HG03558 (cell line): ENCODE results near the gene CHCHD1.

Source experiments
- ATAC-seq: cut with Tn5 transposase; IDR thresholded peaks from one replicate; pipeline ENCODE4 v1.9.1; 2021; ENCODE audit warnings: moderate number of reproducible peaks; ENCODE audit not compliant: unreplicated experiment; ENCODE audit errors: extremely low read depth

Gene CHCHD1

DNA sequence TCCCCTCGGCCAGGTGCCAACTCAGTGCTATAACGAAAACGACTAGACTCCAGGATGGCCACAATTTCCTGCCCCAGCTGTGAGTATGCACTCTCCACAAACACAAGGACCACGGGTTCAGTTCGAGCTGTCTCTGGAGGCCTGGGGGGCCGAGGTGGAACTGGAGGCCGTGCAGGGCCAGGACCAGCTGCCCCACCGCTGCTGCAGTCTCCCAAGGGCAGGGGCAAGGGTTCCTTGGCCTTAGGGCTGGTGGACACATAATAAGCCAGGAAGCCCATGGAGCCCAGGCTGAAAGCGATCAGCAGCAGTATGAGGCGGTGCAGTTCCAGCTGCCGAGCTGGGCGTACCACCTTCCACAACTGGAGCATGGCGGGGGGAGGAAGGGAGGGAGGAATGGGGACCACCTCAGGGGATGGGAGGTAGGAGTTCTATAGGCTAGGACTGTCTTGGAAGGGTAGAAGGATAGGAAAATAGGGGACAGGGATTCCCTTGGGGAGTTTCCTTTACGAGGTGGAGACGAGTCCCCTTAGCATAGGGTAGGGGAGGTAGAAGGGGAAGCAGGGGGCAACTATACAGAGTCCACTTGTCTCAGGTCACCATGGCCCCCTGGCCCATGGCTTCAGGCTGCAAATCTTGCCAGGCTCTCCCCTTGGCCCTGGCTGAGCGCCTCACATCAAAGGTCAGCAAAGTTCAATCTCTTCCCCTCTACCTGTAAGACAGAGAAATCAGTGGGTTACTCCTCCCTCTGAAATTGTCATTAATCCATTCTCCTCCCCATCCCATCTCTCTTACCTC is 26.4 kb downstream of the CHCHD1 start:
- no peak for ATAC-seq

DNA sequence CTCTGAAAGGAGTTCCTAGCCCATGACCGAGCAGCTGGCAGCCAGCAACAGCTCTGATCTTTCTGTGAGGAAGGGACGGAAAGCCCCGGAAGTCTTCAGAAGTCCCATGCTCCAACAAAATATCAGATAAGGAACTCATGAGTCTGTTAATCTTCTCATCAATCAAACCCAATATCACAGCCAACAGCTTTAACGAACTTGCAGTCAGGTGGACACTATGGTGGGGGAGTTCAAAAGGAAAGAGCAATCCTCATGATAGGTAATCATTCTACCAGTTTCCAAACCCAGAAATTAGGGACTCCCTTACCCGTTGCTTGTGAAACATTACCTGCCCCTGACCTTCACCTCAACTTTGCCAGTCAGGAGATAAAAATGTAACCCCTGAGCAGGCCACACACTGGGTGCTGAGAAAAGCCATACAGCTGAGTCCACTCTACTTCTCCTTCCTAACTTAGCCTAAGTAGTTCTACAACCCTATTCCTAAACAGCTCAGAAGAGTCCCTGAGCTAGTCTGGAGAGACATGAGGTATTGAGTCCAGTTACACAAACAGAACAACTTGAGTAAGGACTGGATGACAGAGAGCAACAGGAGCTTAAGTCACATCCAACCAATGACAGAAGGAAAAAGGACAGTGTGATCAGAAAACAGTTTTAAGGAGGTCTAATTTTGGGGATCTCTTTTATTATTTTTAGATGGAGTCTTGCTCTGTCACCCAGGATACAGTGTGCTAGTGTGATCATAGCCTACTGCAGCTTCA is 27.4 kb downstream of the CHCHD1 start:
- no peak for ATAC-seq

DNA sequence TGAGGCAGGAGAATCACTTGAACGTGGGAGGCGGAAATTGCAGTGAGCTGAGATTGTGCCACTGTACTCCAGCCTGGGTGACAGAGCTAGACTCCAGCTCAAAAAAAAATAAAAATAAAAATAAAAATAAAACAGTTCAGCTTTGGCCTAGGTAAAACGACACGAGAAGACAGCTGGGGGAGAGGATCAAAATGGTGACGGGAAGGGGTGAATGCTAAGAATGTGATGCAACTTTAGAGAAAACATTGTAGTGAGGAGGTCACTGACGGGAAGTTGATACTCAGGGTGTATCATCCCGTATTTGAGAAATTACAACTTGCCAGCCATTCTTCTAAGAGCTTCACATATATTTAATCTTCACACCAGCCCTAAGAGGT is 28.5 kb downstream of the CHCHD1 start:
- ATAC-seq = no peak

DNA sequence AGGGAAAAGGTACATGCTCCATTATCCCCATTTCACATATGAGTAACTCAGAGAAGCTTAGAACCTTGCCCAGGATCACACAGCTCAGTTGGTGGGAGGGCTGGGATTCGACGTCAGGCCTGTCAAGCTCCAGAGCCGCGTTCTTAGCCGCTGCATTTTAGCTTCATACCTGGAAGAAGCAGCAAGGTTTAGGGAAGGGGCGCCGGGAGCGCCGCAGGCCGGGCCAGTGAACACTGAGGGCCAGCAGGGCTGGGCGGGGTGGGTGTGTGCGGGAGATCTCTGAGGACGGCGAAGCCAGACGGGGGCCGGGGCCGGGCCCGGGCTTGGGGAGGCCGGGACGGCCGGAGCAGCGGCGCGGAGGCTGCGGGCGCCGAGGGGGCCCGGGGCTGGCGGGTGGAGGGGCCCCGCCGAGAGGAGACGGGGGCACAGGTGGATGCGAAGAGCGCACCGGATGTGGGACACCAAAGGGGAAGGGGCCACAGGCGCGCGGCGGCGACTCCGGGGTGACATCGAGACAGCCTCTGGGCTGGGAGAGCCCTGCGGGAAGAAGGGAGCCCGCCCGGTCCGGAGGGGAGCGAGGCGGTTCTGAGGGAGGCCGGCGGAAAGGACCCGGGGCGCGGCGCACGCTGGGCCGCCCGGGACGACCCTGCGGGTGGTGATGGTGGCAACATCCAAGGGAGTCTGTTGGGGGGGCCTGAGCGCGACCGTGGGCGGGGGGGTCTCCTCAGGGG is 29.1 kb downstream of the CHCHD1 start:
- ATAC-seq = no peak

DNA sequence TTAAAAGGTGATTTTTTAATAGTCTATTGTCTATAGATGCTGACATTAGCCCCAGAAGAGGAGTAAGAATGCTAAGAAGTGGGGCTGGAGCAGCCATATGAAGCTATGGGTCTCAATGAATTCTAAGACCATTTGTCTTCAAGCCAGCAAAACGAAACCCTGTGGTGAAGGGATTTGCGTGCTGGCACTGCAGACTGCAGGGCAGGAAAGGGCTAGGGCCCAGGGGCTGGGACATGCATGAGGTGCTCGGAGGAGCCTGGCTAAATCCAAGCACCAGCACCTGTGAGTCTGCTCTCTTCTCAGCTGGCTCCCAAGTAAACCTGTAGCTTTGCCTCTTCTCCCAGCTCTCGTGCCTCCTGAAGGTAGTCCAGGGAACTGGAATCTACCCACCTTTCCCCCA is 30.8 kb downstream of the CHCHD1 start:
- ATAC-seq = no peak

DNA sequence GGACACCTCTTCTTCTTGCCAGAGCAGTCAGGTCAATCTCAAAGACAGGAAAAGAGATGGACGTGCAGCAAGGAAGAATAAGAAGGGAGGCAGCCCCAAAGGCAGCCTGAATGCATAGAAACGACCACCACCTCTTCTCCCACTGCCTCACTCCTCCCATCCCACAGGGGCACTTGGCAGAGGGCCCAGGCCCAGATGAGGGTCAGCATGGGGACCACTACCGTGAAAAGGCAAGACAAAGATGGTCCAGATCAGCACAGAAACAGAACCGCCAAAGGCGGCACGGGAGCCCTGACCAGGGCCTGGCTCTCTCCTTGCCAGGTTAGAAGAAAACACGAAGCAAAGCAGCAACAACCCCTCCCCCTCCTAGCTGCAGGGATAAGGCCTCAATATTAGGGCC is 31.5 kb downstream of the CHCHD1 start:
- ATAC-seq = no peak

DNA sequence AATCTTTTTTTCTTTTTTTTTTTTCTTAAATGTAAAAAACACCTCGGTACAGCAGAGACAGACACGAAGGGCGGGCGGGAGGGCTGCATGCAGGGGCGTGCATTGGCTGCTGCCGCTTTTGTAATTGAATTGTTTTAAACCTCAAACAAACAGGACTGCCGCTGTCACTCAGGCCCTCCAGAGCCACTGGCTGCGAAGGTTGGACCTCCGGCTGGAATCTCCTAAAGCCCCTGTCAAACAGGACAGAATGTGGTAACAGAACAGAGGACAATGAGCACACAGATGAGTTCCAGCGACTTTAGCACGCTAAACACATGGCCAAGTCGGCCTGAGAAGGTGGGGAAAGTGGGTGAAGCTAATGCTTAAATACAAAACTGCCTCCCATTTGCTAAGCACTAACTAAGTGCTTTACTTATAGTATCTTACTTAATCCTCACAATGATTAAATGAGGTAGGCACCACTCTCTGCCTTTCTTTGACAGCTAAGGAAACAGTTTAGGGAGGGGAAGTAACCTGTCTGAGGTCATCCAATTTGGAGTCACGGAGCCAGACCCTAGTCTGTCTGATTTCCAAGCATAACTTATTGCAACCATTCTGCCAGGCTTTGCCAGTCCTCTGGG is 32.5 kb downstream of the CHCHD1 start:
- no peak for ATAC-seq

DNA sequence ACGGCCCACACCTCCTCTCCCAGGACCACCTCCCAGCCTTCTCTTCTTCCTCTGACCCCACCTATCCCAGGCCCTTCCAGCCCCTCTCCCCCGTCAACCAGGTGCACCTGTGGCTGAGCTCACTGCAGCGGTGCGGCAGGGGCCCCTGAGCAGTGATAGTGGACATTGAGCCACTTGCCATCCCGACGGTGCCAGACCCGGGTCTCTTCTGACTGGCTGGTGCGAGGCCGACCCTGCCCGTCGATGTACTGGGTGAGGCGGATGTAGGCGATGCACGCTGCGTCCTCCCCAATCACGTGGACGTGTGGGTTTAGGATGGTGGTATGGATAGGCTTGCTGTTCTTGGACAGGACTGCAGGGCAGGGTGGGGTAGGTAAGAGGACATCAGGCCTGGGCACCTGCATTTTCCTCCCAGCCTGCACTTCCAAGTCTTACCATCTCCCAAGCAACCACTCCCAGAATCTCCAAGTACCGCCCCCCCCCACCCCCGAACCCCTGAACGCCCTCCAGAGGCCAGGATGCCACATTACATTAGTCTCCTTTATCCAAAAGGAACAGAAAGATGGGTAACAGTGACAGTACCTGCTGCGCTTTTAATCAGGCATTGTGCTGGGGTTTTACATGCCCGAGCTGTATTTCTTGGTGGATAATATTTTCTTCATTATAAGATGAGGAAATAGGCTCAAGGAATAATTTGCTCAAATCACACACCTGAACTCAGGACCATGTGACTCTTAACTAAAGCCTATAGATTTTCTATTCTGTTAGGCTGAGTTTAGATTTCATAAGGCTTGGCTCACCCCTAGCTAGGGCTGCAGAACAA is 33.3 kb downstream of the CHCHD1 start:
- no peak for ATAC-seq

DNA sequence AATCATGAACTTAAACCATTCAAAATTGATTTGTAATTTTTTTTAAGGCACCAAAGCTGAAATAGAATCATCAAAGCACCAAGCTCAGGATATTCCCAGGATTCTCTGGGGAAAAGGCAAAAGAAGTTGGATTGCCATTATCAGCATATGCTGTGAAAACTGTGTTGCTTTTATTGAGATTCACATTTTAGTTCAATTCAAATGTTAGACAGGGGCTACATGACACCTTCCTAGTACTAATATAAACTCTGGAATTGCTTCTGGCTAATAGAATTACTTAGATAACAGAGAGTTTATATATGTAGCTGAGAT is 33.8 kb downstream of the CHCHD1 start:
- ATAC-seq = no peak

DNA sequence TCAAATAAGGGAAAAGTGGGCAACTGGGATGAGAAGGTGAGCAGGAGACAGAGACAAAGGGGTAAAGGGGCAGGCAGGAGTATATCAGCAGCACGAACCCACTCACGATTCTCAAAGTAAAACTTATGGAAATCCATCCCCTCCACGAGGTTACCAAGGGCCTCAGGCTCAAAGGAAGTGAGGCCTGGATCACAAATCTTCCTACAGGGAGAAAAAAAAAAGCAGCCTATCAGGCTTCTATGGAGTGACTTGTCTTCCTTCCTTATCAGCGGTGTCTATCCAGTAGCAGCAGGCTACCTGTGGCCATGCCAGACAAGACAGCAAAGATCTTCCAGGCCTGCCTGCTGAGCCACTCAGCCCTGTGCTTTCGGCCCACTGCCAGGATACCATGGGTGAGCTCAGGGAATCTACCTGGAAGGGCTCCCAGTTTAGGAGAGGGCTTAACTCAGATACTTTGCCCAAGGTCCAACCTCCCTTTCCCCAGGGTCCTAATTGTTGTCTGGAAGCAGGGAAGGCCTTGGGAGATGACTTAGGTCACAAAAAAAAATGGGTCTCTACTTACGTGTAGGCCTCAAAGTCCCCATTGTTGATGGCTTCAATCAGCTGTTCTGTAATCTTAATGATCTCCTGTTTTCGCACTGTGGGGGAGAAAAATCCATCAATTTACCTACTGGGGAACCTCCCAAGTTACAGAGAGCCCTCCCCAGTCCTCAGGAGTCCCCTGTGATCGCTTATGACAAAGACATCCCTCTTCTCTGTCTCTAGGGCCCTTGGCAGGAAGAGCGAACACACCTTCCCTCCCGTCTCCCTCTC is 35.3 kb downstream of the CHCHD1 start:
- ATAC-seq = no peak

DNA sequence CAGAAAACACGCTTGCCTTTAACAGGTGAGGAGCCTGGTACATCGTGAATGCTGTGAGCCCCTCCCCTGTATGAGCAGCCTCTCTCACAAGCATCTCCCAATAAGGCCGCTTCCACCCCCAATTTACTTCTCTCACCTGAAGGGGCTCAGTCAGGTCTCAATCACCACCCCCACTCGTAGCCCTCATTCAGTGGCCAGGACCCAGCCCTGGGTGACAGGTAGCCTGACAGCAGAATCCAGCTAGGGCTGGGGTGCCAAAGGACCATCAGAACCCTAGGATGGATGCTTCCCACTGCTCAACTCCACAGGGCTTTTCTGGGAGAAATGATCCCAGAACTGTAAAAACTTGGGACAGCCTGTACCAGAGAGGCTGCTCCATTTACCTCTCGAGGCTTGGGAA is 36.0 kb downstream of the CHCHD1 start:
- no peak for ATAC-seq

DNA sequence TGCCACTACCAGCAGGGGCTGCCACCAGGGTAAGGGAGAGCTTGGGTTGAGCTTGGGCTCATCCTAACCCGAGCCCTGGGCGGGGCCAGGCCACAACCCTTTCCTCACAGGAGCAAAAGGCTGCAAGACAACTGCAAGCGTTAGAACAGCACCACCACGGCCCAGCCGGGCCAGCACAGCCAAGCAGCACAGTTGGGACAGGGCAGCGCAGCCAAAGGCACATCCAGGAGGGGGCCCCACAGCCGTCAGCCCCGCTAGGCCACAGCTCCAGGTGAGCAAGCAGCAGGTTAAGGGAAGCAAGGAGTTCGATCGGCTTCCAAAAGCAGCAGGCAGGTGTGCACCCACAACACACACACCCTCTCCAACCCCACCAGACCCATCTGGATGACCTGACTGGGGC is 36.6 kb downstream of the CHCHD1 start:
- ATAC-seq = no peak

DNA sequence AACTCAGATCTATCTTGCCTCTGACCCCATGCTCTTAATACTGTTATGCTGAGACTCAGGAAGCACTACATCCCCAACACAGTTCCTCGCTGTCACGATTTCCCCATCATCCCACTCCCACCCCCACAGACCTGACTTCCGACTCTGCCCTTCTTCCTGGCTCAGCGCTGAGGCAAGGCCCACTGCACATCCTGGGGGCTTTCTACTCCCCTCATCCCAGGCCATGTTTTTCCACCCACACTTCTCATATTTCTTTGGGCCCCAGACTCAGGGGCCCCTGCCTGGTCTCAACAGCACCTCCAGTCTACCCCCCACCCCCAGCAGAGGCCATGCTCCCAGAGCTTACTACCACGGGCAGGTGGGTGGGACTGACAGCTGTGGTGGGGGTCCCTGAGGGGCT is 37.2 kb downstream of the CHCHD1 start:
- ATAC-seq = no peak

DNA sequence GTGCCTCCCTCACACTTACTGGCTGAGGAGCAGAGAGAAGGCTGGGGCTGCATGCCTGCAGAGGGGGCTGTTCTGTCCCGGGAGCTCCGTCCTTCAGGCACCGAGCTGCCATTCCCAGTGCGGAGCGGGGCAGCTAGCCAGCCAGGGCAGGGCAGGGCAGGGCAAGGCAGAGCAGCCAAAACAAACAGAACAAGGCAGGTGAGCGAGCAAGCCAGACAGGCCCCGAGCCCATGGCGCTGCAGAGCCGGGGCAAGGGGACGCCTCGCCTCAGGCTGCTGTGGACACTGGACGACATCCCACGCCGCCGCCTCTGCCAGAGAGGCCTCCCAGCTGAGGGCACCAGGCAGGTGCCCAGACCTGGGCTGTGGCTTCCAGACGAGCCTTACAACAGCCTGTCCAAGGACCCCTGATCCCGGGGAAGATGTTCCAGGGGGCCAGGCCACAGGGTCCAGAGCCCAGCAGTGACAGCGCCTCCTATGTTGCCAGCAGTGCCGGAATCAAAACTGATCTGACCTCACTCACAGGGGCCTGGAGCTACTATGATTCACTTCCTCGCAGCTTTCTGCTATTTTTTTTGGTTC is 37.8 kb downstream of the CHCHD1 start:
- no peak for ATAC-seq

DNA sequence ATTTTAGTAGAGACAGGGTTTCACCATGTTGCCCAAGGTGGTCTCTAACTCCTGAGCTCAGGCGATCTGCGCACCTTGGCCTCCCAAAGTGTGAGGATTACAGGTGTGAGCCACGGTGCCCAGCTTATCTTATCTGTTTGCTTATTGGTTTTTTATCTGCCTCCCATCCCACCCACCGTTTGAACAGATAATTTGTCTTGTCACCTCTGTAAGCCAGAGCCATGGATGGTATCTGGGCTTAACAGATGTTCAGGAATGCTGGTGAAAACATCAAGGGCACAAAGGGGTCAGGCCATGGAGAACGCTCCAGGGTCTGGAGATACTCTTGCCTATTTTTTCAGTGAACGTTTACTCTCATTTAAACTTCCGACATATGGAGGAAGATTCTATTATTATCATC is 41.5 kb downstream of the CHCHD1 start:
- ATAC-seq = no peak

DNA sequence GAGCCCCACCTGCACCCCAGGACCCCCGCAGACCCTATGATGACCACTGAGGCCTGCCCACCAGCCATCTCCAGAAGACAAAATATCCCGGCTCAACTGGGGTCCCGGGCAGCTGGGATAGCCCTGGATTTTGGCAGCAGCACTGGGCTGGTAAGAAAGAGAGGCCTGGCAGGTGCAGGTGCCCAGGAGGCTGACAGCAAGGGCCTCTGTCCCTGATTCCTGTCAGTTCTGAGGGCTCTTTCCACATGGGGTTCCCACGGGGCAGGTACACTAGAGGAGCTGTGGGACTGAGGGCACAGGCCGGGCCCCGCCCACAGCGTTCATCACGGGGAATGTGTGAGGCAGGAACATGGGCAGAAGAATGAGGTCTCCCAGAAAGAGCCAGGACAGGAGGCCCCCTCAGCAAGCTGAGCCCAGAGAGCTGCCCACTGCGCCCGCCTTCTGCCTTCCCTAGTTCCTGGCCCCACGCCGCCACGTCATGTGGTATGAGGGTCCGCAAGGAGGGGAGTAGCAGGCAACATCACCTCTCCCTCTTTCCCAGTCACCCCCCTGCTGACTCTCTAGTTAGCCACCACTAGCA is 42.4 kb downstream of the CHCHD1 start:
- no peak for ATAC-seq

DNA sequence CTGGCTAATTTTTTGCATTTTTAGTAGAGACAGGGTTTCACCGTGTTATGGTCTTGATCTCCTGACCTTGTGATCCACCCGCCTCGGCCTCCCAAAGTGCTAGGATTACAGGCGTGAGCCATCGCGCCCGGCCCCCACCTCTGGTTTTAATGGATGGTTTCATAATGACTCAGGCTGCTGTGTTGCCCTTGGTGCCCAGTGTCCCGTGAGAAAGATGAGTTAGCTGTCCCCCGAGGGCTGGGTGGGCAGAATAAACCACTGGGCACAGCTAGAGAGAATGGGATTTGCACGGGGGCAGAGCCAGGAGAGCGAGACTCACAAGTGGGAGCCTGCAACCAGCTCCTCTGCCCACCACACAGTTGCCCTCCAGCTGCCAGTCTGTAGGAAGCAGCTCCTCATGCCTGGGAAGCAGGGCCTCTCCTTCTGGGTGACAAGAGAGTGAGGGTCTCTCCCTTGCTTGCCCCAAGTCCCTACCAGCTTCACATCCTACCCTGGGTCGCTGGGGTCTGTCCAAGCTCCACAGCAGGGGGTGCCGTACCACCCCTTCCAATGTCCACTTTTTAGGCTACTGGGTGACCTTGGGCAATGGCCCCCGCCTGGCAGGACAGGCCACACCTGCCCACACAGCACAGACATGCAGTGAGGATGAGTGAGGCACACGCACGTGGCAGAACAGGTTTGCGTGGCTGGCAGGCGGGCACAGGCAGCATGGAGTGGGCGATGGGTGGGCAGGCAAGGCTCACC is 45.7 kb downstream of the CHCHD1 start:
- no peak for ATAC-seq

DNA sequence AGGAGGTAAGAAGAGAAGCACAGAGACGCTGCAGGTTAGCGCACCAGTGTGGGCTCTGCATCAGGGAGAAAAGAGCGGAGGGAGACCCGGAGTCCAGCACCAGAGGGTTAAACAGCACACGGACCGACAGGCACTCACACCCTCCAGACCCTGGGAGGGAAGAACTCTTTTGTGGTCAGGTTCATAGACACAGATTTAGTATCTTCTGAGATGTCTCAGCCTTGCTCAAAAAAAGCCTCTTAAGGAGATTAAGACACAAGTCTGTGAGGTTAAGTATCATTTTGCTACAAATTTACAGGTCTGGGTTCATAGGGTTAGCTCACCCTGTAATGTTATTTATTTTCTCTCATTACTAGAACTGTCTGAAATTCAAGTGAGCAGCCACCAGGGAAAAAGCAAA is 46.3 kb downstream of the CHCHD1 start:
- ATAC-seq = no peak
